Activated CD4-positive, CD25-positive, alpha-beta regulatory T cell treated with anti-CD3 and anti-CD28 coated beads, Interleukin-2, amount 50 U/mL, for 72 hours (primary cell): ENCODE results near the gene GYPA.
"Not testable (repeated sequence)": the region's sequence is repeated elsewhere in the genome, so short reads cannot be mapped to it uniquely, and the experiment has no call there.

Source experiments
- DNase-seq: peaks from one replicate; pipeline ENCODE4 v3.0.0; 2021

The GYPA gene

DNA sequence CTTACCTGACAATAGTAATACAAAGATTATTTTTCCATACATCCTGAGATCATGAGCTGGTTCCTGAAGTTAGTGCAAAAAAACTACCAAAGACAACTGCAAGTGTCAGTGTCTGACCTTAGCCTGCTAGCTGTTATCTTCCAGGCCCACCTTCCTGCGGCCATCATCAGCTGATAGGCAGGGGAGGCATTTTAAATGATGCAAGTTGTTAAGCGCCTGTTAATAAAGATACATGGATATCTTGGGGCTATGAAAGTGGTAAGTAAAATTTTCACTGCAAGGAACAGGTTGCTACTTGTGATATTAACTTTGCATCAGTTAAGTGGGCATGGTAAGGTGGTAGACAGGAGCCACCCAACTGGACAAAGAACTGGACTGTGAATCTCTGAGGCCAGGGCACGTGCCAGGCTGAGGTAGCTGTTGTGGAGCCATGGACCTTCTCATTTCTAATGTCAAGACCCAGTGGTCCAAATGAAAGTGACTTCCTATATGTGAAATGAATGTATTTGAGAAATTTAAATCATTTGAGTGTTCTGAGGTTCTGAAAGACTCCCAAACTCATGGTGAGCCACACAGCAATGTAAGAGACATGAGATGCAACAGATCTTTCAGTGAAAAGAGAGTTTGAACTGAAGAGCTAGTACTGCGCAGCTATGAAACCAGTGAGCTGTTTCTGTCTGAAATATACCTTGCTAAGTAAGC is at the start of gene GYPA:
GYPA (minus strand) TSS at position 125 of the 702 bp plus-strand sequence; CDS start at position 42, 83 bp downstream.
- not testable (repeated sequence) for DNase-seq

- DNase-seq, result no peak
These were observed 49.5 kb upstream of the GYPA start for GRCh38 chr4:144190009-144190408.

DNA sequence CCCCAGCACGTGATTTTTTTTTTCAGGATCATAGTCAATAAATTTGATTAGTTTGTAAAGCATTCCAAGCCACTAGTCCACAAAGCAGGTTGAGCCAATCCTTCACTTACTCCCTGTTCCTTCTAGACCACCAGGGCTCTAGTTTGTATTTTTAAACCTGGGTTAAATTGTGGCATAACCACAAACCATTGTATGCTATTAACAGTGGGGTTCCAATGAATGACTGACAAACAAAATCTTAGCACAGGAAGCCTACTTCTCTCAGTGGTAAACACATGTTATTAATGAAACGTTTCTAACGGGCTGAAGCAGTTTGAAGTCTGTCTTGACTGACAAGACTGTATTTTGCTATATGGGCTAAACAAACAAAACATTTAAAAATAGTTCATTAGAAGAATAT is 48.6 kb upstream of the GYPA start:
- no peak for DNase-seq

GRCh38 chr4:144185086-144185485 is 44.6 kb upstream of the GYPA start:
- no peak for DNase-seq

DNA sequence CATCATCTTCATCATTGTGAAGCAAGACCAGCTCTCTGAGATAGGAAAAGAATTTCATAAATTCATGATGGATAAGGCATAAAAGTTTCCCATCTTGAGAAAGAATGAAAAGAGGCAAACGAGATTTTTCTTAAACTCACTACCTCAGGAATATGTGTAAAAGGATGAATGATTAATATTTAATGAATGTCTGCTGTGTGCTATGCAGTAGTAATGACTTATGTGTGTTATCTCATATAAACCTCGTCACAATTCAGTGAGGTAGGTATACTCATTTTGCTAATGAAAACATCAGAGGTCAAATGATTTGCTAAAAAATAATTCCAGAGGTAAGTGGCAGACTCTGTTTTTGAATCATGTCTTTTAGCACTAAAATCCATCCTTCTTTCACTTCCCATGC is 42.6 kb upstream of the GYPA start:
- no peak for DNase-seq

DNA sequence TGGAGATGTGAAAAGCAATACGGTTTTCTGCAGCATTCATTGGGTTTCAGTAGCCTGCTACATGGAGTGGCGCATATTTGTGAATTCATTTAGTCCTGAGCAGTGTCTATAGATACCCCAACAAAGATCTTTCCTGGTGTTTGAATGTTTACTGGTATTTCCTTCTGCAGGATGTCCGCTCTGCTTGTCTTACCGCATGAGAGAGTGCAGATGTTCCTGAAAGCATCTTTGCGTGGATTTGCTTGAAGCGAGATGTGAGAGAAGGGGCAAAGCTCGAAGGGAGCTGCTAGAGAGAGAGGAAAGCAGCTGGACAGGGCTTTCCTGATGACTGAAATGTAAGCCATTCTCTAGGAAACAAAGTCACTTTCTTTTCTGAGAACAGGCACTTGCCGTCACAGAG is 40.9 kb upstream of the GYPA start:
- DNase-seq, result no peak

GRCh38 chr4:144179152-144179739 is 38.7 kb upstream of the GYPA start:
- DNase-seq, result no peak

- no peak for DNase-seq
These were observed 37.9 kb upstream of the GYPA start for GRCh38 chr4:144178414-144178813.

- DNase-seq, result no peak
These were observed 36.0 kb upstream of the GYPA start for GRCh38 chr4:144176476-144176875.

- no peak for DNase-seq
These were observed 34.0 kb upstream of the GYPA start for GRCh38 chr4:144174401-144175067.

DNA sequence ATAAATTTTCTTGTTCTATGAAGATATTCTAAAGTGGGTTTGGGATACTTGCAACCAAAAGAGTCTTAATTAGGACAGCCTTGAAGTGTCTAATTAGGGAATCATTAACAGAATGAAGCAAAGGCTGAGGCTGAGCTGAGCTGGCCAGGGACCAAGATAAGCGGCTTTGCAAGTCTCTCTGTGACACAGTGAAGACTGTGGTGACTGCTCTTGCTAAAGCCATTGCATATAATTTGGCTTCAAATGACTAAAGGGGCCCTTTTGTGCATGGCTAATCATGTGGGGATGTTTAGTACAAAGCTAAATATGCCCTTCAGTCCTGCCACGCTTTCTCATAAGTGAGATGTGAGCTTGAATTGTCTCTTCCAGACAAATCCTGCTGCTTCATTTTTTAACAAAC is 31.2 kb upstream of the GYPA start:
- DNase-seq, result no peak

DNA sequence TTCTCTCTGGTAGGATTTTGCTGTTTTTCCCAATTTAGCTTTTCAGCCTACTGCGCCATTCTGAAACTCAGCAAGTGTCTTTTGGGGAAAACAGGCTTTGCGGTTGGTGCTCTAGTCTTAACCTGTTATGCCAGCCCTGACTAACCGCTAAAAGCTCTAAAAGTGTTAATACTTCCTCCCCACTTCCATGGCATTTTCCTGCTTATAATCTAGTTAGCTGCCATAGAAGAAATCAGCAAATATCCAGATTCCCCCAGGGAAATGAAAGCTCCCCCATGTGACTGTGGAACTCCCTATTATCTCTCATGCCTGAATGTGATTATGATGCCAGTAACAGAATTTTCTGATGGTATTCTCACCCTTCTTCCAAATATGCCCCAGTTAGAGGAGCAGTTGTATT is 28.7 kb upstream of the GYPA start:
- no peak for DNase-seq

DNA sequence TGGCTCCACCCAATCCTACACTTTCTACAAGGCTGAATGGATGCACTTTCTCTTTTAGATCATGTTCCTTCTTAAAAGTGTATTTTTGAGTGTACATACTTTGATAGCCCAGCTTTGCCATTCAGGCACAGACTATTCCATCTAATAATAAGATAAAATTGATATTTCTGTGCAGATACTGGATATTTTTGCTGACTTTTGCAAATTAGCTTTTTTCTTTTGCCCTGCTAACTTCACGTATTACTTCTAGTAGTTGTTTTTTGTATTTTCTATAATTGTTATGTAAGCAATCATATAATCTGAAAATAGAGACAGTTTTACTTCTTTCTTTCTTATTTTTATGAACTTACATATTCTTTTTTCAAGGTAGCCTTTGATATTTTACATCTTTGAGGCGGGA is 13.5 kb upstream of the GYPA start:
- no peak for DNase-seq

DNA sequence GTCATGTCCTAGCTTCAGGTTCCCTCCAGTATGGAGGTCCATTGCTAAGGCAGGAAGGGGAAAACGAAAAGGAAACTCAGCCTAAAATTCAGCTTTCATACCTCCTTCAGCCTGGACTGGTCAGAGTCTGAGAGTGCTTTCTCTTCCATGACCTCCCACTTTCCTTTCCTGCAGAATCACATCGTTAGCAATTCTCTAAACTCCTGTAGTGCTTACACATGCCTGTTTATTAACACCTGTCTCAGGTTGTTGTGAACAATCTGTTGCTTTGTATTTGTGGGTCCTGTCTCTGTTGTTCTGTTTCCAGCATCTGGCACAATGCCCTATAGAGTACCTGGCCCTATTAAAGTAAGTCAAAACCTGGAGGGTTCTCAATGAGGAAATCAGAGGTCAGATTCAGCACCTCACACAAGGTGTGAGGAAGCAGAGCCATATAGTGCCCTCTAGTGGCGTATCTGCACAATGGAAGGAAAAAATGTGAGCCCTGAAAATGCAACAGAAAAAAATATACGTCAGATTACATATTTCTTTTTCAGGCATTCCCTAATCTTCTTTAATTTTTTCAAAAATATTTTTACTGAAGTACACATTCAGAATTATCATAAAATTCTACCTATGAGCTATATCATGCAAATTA is 2.3 kb upstream of the GYPA start:
- DNase-seq, result not testable (repeated sequence)

DNA sequence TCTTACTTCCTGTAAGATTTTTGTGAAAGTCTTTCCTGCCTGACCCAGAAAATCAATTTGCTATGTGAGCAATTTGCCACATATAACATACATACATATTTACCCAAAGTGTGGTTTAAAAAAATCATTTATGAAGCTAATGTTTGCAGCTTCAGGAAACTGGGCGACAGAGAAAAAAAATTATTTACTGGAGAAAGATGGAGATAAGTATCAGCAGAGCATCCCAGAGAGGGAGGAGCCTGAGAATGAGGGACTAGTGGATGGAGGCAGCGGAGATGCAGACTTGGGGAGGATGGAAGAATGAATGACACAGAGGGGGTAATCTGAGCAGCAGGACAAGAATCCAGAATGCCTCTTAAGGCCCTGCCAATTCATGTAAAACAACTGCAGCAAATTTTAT is 975 bp upstream of the GYPA start:
- no peak for DNase-seq

- DNase-seq, result not testable (repeated sequence)
These were observed 527 bp downstream of the GYPA start for GRCh38 chr4:144139991-144140390.

DNA sequence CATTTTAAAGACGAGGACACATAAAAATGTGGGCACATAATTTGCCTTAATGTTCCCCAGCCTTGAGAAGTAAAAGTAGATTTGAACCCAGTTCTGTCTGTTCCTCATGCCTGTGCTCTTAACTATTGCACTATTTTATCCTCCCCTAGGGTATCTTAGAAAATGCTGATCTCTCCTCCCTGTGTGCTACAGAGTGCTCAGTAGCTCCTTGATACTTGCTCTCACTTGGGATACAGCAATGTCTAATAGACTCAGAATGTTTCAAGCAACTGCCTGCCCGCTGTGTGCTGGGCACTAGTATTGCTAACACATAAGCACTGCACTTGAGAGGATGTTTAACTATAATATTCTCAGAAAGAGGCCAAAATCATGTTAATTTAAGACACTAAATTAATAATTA is 971 bp downstream of the GYPA start:
- not testable (repeated sequence) for DNase-seq

DNA sequence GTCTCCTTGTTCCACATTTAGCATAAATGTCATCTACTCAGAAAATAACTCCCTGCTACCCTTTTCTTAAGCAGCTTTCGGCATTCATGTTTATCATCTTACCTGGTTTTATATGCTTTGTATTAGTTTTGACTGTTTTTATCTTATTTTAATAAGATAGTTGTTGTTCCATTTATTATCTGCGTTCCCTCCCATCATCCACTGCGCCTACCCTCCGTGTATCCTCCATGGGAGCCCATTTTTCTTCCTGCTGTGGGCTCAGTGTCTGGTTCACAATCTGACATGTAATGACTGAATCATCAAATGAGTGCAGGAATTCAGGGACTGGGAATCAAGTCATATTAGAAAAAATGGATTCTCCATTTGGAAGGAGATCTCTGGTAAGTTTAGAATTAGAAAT is 2.3 kb downstream of the GYPA start:
- DNase-seq, result not testable (repeated sequence)

- not testable (repeated sequence) for DNase-seq
These were observed 3.2 kb downstream of the GYPA start for GRCh38 chr4:144137137-144137931.

GRCh38 chr4:144136189-144136588 is 4.3 kb downstream of the GYPA start:
- DNase-seq, result not testable (repeated sequence)

DNA sequence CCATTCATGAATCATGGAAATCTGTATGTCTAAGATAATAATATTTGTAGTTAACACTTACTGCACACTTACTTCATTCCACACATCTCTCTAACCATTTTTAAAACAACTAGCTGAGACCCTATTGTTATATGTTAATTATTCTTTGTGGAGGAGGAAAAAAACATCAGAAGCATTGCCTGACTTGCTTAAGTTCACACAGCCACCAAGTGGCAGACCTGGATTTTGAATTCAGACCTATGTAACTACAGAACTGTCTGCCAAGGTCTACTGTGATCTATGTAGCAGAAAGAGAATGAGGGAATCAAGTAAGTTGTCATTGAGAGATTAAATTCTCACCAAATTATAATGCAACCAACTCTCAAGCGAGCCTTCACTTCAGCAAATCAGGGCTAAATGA is 10.4 kb downstream of the GYPA start:
- DNase-seq, result not testable (repeated sequence)

GRCh38 chr4:144129336-144129875 is 11.1 kb downstream of the GYPA start:
- DNase-seq, result not testable (repeated sequence)
